Measurements from ENCODE around the gene DHRS7C.
A peak's percentile ranks its signal among the peaks of the same experiment; 100 is the strongest.

DHRS7C gene

DNA sequence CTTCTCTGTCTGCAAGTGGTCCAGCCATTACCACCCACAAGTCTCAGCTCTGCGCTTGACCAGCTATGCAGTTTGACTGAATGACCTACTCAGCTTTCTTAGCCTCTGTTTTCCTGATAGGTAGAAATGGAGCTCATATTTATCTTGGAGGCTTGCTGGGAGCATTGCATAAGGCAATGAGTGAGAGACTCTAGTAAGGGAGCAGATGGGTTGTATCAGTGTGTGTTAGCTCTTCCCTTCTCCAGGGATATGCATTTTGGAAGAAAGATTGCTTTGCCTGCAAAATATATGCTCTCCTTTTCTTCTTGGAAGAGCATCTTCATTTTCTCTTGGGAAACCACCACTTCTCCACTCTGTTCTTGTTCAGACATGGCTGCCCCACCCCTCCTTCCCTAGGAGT is 26.1 kb downstream of the DHRS7C start:
- no peak for FAIRE-seq

GRCh38 chr17:9763643-9764042 is 27.7 kb downstream of the DHRS7C start:
- no peak for FAIRE-seq

DNA sequence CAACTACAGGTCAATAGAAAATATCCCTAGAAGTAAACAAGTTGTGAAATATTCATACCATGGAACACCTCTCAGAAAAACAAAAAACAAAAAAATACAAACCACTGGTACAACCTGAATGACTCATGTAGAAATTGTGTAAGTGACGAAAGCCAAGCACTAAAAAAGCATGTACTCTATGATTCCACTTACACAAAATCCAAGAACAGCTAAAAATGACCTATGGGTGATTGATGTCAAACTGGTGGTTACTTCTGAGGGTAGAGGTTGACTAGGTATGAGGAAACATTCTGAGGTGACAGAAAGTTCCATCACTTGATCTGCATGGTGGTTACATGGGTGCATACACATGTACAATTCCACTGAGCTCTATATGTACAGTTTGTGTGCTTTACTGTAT is 31.1 kb downstream of the DHRS7C start:
- FAIRE-seq, result no peak

DNA sequence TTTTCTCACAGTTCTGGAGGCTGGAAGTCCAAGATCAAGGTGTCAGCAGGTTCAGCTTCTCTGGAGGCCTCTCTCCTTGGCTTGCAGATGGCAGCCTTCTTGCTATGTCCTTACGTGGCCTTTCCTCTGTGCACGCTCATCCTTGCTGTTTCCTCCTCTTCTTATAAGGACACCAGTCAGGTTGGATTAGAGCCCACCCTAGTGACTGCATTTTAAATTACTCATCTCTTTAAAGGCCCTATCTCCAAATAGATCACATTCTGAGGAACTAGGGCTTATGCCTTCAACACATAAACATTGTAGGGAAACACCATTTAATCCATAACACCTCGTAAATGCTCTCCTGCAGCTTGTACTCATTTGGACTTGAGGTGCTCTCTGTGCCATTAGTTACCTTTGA is 36.3 kb downstream of the DHRS7C start:
- no peak for FAIRE-seq

- FAIRE-seq, result no peak
Observed at GRCh38 chr17:9750524-9750923, 40.9 kb downstream of the DHRS7C start.

- FAIRE-seq, result no peak
Observed at GRCh38 chr17:9729735-9730420, 61.5 kb downstream of the DHRS7C start.

- FAIRE-seq, result peak; percentile 93
Observed at GRCh38 chr17:9729034-9729650, 62.2 kb downstream of the DHRS7C start.

- no peak for FAIRE-seq
Observed at GRCh38 chr17:9728564-9728963, 62.8 kb downstream of the DHRS7C start.

GRCh38 chr17:9728005-9728404 is 63.4 kb downstream of the DHRS7C start:
- no peak for FAIRE-seq

- FAIRE-seq, result no peak
Observed at GRCh38 chr17:9726291-9726690, 65.1 kb downstream of the DHRS7C start.

DNA sequence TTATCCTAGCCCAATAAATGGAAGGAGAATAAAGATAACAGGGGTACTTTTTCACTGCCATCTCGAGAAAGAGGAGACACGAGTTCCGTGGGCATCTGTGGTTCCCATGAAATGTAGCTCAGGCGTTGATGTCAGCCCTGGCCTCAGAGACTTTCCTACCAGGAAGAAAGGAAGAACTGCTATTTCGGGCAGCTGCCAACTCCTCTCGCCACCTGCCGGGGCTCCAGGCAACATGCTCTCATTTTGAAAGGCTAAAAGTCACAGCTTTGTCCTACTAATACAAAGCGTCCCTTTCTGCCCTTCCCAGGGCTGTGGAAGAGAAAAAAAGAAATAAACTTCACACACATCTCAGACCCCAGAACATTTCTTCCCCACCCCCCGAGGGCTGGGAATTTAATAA is 65.8 kb downstream of the DHRS7C start:
- no peak for FAIRE-seq

All from A204.1 (cell line).